SK-N-SH (cell line): Measurements from ENCODE around the gene MFAP4. TPM values are rescaled to one million over a fixed set of nuclear protein-coding genes. Genes with fewer than 3 reads are reported as not detected.

Experiments
- CTCF ChIA-PET: fragments of 300-600, 350-600 bp; formaldehyde crosslinking; extraction: SDS; loops from one replicate; lab custom pipeline; 2021; lab: Yijun Ruan, JAX
- POLR2A ChIA-PET: fragments of 350-600 bp; sonication (Branson Sonifier 250); formaldehyde crosslinking; extraction: SDS; loops from one replicate; lab custom pipeline; 2020; ENCODE audit warnings: antibody characterized with exemption, inconsistent platforms; lab: Yijun Ruan, JAX
- DNase-seq: peaks from one replicate; pipeline ENCODE4 v3.0.0; 2012
- H2AFZ ChIP-seq: fragments of 200-600 bp; sonication (generic); 2 replicates; pipeline ENCODE4 v1.8.1; 2016; ENCODE audit warnings: antibody characterized with exemption, mild to moderate bottlenecking, low read depth
- H3F3A ChIP-seq: fragments of 200-600 bp; sonication (generic); replicated peaks from 2 replicates; pipeline ENCODE3; 2016; ENCODE audit warnings: antibody characterized with exemption, mild to moderate bottlenecking; ENCODE audit not compliant: insufficient read depth
- H3K27ac ChIP-seq, 2 experiments: fragments of 200-500 bp in 1 of 2; fragments of 200-600 bp in 1 of 2; sonication (Bioruptor generic) in 1 of 2; sonication (generic), shearing (Covaris generic) in 1 of 2; 2 replicates each; pipeline versions ENCODE4 v1.5.1 to v1.6.1; 2014 to 2016; ENCODE audit warnings: low read depth in 2 of 2, inconsistent platforms in 1 of 2, low read length in 1 of 2, mild to moderate bottlenecking in 1 of 2, mixed read lengths in 1 of 2
- H3K27me3 ChIP-seq: fragments of 200-600 bp; sonication (generic), shearing (Covaris generic); 2 replicates; pipeline ENCODE4 v1.6.1; 2016; ENCODE audit warnings: mixed run types; ENCODE audit not compliant: insufficient read depth
- H3K36me3 ChIP-seq, 2 experiments: fragments of 200-500 bp in 1 of 2; fragments of 200-600 bp in 1 of 2; sonication (Bioruptor generic) in 1 of 2; sonication (generic) in 1 of 2; replicated peaks in 1 of 2; 2 replicates each; pipeline versions ENCODE3 to v1.5.1; 2014 to 2016; ENCODE audit warnings: low read length in 1 of 2, mild to moderate bottlenecking in 1 of 2; ENCODE audit not compliant: insufficient read depth in 2 of 2, control insufficient read depth in 1 of 2
- H3K4me1 ChIP-seq, 2 experiments: fragments of 200-500 bp in 1 of 2; fragments of 200-600 bp in 1 of 2; sonication (Bioruptor generic) in 1 of 2; sonication (generic), shearing (Covaris generic) in 1 of 2; 2 replicates each; pipeline versions ENCODE4 v1.5.1 to v1.6.1; 2014 to 2016; ENCODE audit warnings: low read depth in 1 of 2, low read length in 1 of 2, mixed run types in 1 of 2; ENCODE audit not compliant: insufficient read depth in 2 of 2, control insufficient read depth in 1 of 2
- H3K4me2 ChIP-seq: fragments of 200-600 bp; sonication (generic), shearing (Covaris generic); 2 replicates; pipeline ENCODE4 v1.6.1; 2017; ENCODE audit warnings: mixed run types
- H3K4me3 ChIP-seq, 2 experiments: fragments of 200-500 bp in 1 of 2; fragments of 200-600 bp in 1 of 2; sonication (Bioruptor generic) in 1 of 2; sonication (generic), shearing (Covaris generic) in 1 of 2; 2 replicates each; pipeline versions ENCODE4 v1.5.1 to v1.8.1; 2014 to 2016; ENCODE audit warnings: low read depth in 2 of 2, inconsistent platforms in 1 of 2, low read length in 1 of 2, mild to moderate bottlenecking in 1 of 2, mixed read lengths in 1 of 2, moderate library complexity in 1 of 2
- H3K79me2 ChIP-seq: fragments of 200-600 bp; sonication (generic); 2 replicates; pipeline ENCODE4 v1.8.1; 2017; ENCODE audit warnings: mild to moderate bottlenecking; ENCODE audit not compliant: insufficient read depth
- H3K9ac ChIP-seq: fragments of 200-600 bp; sonication (generic); 2 replicates; pipeline ENCODE4 v1.6.1; 2017; ENCODE audit warnings: mixed run types
- H3K9me2 ChIP-seq: fragments of 200-600 bp; sonication (generic); 2 replicates; pipeline ENCODE4 v1.6.1; 2017; ENCODE audit warnings: mixed run types
- H3K9me3 ChIP-seq: fragments of 200-600 bp; sonication (generic); 2 replicates; pipeline ENCODE4 v1.6.1; 2017; ENCODE audit warnings: mixed run types, mild to moderate bottlenecking, moderate library complexity
- H4K20me1 ChIP-seq: fragments of 200-600 bp; sonication (generic); 2 replicates; pipeline ENCODE4 v1.6.1; 2017; ENCODE audit warnings: mild to moderate bottlenecking, mixed run types; ENCODE audit not compliant: insufficient read depth
- ELF1 ChIP-seq: IDR thresholded peaks from 2 replicates; pipeline ENCODE4 v1.4.0; 2012
- FOSL2 ChIP-seq: IDR thresholded peaks from 2 replicates; pipeline ENCODE4 v1.4.0; 2012; ENCODE audit warnings: low read depth, mild to moderate bottlenecking, moderate library complexity, borderline replicate concordance
- FOXJ3 ChIP-seq: sonication (generic); formaldehyde crosslinking; IDR thresholded peaks from 2 replicates; pipeline ENCODE4 v1.5.1; 2020; ENCODE audit warnings: mild to moderate bottlenecking, missing genetic modification reagents
- FOXM1 ChIP-seq: IDR thresholded peaks from 2 replicates; pipeline ENCODE4 v1.4.0; 2012; ENCODE audit warnings: low read depth, mild to moderate bottlenecking
- GATA2 ChIP-seq: sonication (generic); formaldehyde crosslinking; IDR thresholded peaks from 2 replicates; pipeline ENCODE4 v1.5.0; 2020; ENCODE audit warnings: mild to moderate bottlenecking, missing genetic modification reagents
- NFIC ChIP-seq: IDR thresholded peaks from 2 replicates; pipeline ENCODE4 v1.4.0; 2012; ENCODE audit warnings: borderline replicate concordance
- POLR2AphosphoS5 ChIP-seq: IDR thresholded peaks from 2 replicates; pipeline ENCODE4 v1.6.1; 2012; ENCODE audit warnings: low read depth, low read length
- RCOR1 ChIP-seq: fragments of 150-350 bp; IDR thresholded peaks from 2 replicates; pipeline ENCODE4 v1.6.1; 2017; ENCODE audit warnings: antibody characterized with exemption, low read length
- TAF1 ChIP-seq: IDR thresholded peaks from 2 replicates; pipeline ENCODE4 v1.6.1; 2012; ENCODE audit warnings: low read depth, mild to moderate bottlenecking, low read length, moderate library complexity, borderline replicate concordance
- TCF12 ChIP-seq: IDR thresholded peaks from 2 replicates; pipeline ENCODE4 v1.4.0; 2012
- TEAD4 ChIP-seq: IDR thresholded peaks from 2 replicates; pipeline ENCODE4 v1.4.0; 2012; ENCODE audit warnings: mild to moderate bottlenecking, borderline replicate concordance; ENCODE audit not compliant: insufficient read depth
- WGBS: methylation state at CpG from one replicate; pipeline ENCODE4 v1.1.6; 2017; ENCODE audit warnings: low lambda C conversion rate; 5-methylcytosine and 5-hydroxymethylcytosine counted together
- polyA plus RNA-seq, 3 experiments: library from polyadenylated mRNA; depleted of rRNA; stranded (reverse); fragments of >200 nt; gene quantifications; 2 replicates each; pipeline ENCODE4 v1.2.3, GENCODE V29; 2012
- TF ChIP-seq, protein P1 (sequence below): IDR thresholded peaks from 2 replicates; pipeline ENCODE4 v1.6.1; 2012; ENCODE audit warnings: mild to moderate bottlenecking, low read depth, low read length, moderate library complexity
- TF ChIP-seq, protein P2 (sequence below): IDR thresholded peaks from 2 replicates; pipeline ENCODE4 v1.4.0; 2012; ENCODE audit warnings: low read depth, borderline replicate concordance
- TF ChIP-seq, protein P3 (sequence below): fragments of 150-350 bp; IDR thresholded peaks from 2 replicates; pipeline ENCODE4 v1.6.1; 2016; ENCODE audit warnings: mild to moderate bottlenecking, low read depth, low read length
- TF ChIP-seq, protein P4 (sequence below): fragments of 150-350 bp; IDR thresholded peaks from 2 replicates; pipeline ENCODE4 v1.6.1; 2017; ENCODE audit warnings: antibody characterized with exemption, low read length, low read depth, borderline replicate concordance
- TF ChIP-seq, protein P5 (sequence below): IDR thresholded peaks from 2 replicates; pipeline ENCODE4 v1.4.0; 2012; ENCODE audit warnings: low read depth, borderline replicate concordance

MFAP4 gene
- polyA plus RNA-seq, 1 of the 3 experiments (the other 2 are of a cell fraction): 120 TPM

DNA sequence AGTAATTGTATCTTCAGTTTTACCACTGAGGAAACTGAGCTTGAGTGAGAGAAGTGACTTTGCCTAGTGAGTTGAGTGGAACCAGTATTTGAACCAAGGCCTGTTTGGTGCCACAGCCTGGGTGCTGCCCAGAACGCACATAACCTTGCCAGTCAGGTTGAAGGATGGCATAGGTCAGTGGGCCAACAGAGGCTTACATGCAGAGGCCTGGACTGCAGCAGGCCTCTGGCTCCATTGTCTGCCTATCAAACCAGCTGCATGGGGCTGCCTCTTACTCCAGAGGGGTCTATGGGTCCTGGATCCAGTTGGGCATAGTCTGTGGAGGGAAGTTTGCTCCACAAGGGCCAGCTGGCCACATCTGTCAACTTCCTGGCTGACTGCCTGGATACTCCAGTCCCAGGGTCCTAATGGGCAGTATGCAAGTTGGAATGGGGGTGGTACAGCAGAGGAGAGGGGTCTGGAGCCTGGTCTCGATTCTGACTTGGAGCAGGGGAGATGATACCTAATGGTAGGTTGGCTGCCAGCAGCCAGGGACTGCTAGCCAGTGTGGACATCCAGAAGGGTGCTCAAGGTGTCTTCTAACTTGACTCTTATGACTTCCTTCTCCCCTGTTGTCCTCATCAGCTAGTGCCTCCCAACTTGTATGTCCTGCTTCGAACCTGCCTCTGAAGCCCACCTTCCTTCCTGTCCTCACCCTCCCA, 12.9 kb upstream of the MFAP4 start:
- H3K4me2 ChIP-seq: no peak overlapping the region
- no peak overlapping the region for H3K27ac ChIP-seq
- CTCF ChIA-PET: interaction anchor here (0.9 to 3.6 kb wide), 4 partner anchors 12 to 47 kb away, joined by 3 to 16 read pairs (median 4); partner anchors contain the start of genes B9D1, MAPK7 and RNF112
- no peak for DNase-seq
- POLR2A ChIA-PET: interaction anchor here (1.0 to 1.3 kb wide), 2 partner anchors 11 to 22 kb away, joined by 3 to 5 read pairs; partner anchors contain the start of gene MAPK7
- H3K9me2 ChIP-seq: no peaks in the 10 kb centered on the region
- H3K4me1 ChIP-seq: peaks cover 13 to 35% of the 10 kb centered on the region in 2 experiments; a peak in 3 of 4 replicates
- H3K4me3 ChIP-seq: no peak overlapping the region
- H3K27me3 ChIP-seq: no peaks in the 10 kb centered on the region
- no peaks in the 10 kb centered on the region for H3K9me3 ChIP-seq
- TF ChIP-seq TAF1 (no peak), FOXJ3 (no peak), FOXM1 (no peak), RCOR1 (no peak), POLR2AphosphoS5 (no peak), GATA2 (no peak), TCF12 (no peak), ELF1 (no peak), FOSL2 (no peak), NFIC (no peak), TEAD4 (no peak)
- TF ChIP-seq, protein P1, sequence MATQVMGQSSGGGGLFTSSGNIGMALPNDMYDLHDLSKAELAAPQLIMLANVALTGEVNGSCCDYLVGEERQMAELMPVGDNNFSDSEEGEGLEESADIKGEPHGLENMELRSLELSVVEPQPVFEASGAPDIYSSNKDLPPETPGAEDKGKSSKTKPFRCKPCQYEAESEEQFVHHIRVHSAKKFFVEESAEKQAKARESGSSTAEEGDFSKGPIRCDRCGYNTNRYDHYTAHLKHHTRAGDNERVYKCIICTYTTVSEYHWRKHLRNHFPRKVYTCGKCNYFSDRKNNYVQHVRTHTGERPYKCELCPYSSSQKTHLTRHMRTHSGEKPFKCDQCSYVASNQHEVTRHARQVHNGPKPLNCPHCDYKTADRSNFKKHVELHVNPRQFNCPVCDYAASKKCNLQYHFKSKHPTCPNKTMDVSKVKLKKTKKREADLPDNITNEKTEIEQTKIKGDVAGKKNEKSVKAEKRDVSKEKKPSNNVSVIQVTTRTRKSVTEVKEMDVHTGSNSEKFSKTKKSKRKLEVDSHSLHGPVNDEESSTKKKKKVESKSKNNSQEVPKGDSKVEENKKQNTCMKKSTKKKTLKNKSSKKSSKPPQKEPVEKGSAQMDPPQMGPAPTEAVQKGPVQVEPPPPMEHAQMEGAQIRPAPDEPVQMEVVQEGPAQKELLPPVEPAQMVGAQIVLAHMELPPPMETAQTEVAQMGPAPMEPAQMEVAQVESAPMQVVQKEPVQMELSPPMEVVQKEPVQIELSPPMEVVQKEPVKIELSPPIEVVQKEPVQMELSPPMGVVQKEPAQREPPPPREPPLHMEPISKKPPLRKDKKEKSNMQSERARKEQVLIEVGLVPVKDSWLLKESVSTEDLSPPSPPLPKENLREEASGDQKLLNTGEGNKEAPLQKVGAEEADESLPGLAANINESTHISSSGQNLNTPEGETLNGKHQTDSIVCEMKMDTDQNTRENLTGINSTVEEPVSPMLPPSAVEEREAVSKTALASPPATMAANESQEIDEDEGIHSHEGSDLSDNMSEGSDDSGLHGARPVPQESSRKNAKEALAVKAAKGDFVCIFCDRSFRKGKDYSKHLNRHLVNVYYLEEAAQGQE: no peak
- TF ChIP-seq, protein P2, sequence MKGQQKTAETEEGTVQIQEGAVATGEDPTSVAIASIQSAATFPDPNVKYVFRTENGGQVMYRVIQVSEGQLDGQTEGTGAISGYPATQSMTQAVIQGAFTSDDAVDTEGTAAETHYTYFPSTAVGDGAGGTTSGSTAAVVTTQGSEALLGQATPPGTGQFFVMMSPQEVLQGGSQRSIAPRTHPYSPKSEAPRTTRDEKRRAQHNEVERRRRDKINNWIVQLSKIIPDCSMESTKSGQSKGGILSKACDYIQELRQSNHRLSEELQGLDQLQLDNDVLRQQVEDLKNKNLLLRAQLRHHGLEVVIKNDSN: no peak
- TF ChIP-seq, protein P3, sequence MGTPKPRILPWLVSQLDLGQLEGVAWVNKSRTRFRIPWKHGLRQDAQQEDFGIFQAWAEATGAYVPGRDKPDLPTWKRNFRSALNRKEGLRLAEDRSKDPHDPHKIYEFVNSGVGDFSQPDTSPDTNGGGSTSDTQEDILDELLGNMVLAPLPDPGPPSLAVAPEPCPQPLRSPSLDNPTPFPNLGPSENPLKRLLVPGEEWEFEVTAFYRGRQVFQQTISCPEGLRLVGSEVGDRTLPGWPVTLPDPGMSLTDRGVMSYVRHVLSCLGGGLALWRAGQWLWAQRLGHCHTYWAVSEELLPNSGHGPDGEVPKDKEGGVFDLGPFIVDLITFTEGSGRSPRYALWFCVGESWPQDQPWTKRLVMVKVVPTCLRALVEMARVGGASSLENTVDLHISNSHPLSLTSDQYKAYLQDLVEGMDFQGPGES: no peak
- TF ChIP-seq, protein P4, sequence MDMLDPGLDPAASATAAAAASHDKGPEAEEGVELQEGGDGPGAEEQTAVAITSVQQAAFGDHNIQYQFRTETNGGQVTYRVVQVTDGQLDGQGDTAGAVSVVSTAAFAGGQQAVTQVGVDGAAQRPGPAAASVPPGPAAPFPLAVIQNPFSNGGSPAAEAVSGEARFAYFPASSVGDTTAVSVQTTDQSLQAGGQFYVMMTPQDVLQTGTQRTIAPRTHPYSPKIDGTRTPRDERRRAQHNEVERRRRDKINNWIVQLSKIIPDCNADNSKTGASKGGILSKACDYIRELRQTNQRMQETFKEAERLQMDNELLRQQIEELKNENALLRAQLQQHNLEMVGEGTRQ: no peak
- TF ChIP-seq, protein P5, sequence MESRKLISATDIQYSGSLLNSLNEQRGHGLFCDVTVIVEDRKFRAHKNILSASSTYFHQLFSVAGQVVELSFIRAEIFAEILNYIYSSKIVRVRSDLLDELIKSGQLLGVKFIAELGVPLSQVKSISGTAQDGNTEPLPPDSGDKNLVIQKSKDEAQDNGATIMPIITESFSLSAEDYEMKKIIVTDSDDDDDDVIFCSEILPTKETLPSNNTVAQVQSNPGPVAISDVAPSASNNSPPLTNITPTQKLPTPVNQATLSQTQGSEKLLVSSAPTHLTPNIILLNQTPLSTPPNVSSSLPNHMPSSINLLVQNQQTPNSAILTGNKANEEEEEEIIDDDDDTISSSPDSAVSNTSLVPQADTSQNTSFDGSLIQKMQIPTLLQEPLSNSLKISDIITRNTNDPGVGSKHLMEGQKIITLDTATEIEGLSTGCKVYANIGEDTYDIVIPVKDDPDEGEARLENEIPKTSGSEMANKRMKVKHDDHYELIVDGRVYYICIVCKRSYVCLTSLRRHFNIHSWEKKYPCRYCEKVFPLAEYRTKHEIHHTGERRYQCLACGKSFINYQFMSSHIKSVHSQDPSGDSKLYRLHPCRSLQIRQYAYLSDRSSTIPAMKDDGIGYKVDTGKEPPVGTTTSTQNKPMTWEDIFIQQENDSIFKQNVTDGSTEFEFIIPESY: no peak
- H2AFZ ChIP-seq: no peak overlapping the region
- WGBS: 69% methylated on average over 3 of the region's 3 CpGs
- no peaks in the 10 kb centered on the region for H3K79me2 ChIP-seq
- H3F3A ChIP-seq: no peaks in the 10 kb centered on the region
- no peaks in the 10 kb centered on the region for H4K20me1 ChIP-seq
- H3K9ac ChIP-seq: no peak overlapping the region
- no peaks in the 10 kb centered on the region for H3K36me3 ChIP-seq
